ENCODE results near the gene EYA2.

The EYA2 gene

GRCh38 chr20:47019121-47019824, 124.6 kb downstream of the EYA2 start:
- Histone ChIP-seq H3K4me1 (ENCODE audit: control extremely low read depth in 1 of 4, control insufficient read depth in 4 of 4, insufficient read depth in 4 of 4, low read length in 3 of 4) (no peaks in the 10 kb centered on the region), H3K4me3 (ENCODE audit: control insufficient read depth in 1 of 7, extremely low read depth in 1 of 7, insufficient read depth in 4 of 7, low read depth in 2 of 7, low read length in 6 of 7) (no peak overlapping the region), H3K27me3 (replicated peaks in 2 of 5; ENCODE audit: control insufficient read depth in 4 of 5, insufficient read depth in 5 of 5, low read length in 4 of 5) (peaks cover 0 to 9% (median 3%) of the 10 kb centered on the region in 5 experiments), H3K36me3 (ENCODE audit: control insufficient read depth in 4 of 4, insufficient read depth in 4 of 4, low read length in 3 of 4) (no peaks in the 10 kb centered on the region), H3K9me3 (ENCODE audit: control extremely low read depth in 1 of 5, control insufficient read depth in 4 of 5, insufficient read depth in 2 of 5, low read depth in 1 of 5, low read length in 4 of 5) (no peaks in the 10 kb centered on the region), H3K27ac (ENCODE audit: insufficient read depth in 1 of 2, low read depth in 1 of 2, low read length in 2 of 2, poor library complexity in 1 of 2, severe bottlenecking in 2 of 2) (no peak overlapping the region)
- 49% methylated on average over 6 of the region's 7 CpGs for WGBS (ENCODE audit: insufficient coverage)
- no peak for DNase-seq
- ChIA-PET CTCF (no interaction called here), POLR2A (no interaction called here)

GRCh38 chr20:47020231-47020630, 125.6 kb downstream of the EYA2 start:
- Histone ChIP-seq H3K36me3 (ENCODE audit: control insufficient read depth in 4 of 4, insufficient read depth in 4 of 4, low read length in 3 of 4) (no peaks in the 10 kb centered on the region), H3K4me3 (ENCODE audit: control insufficient read depth in 1 of 7, extremely low read depth in 1 of 7, insufficient read depth in 4 of 7, low read depth in 2 of 7, low read length in 6 of 7) (no peak overlapping the region), H3K4me1 (ENCODE audit: control extremely low read depth in 1 of 4, control insufficient read depth in 4 of 4, insufficient read depth in 4 of 4, low read length in 3 of 4) (no peaks in the 10 kb centered on the region), H3K27me3 (replicated peaks in 2 of 5; ENCODE audit: control insufficient read depth in 4 of 5, insufficient read depth in 5 of 5, low read length in 4 of 5) (peaks cover 0 to 12% (median 7%) of the 10 kb centered on the region in 5 experiments), H3K27ac (ENCODE audit: insufficient read depth in 1 of 2, low read depth in 1 of 2, low read length in 2 of 2, poor library complexity in 1 of 2, severe bottlenecking in 2 of 2) (no peak overlapping the region), H3K9me3 (ENCODE audit: control extremely low read depth in 1 of 5, control insufficient read depth in 4 of 5, insufficient read depth in 2 of 5, low read depth in 1 of 5, low read length in 4 of 5) (no peaks in the 10 kb centered on the region)
- WGBS (ENCODE audit: insufficient coverage), result 20% methylated on average over 1 of the region's 2 CpGs
- CTCF ChIA-PET, result no interaction called here
- no peak for DNase-seq
- POLR2A ChIA-PET, result no interaction called here

GRCh38 chr20:47021850-47022249, 127.2 kb downstream of the EYA2 start:
- no peak for DNase-seq
- no peaks in the 10 kb centered on the region for H3K4me1 ChIP-seq (ENCODE audit: control extremely low read depth in 1 of 4, control insufficient read depth in 4 of 4, insufficient read depth in 4 of 4, low read length in 3 of 4)
- H3K27ac ChIP-seq (ENCODE audit: insufficient read depth in 1 of 2, low read depth in 1 of 2, low read length in 2 of 2, poor library complexity in 1 of 2, severe bottlenecking in 2 of 2), result no peak overlapping the region
- H3K36me3 ChIP-seq (ENCODE audit: control insufficient read depth in 4 of 4, insufficient read depth in 4 of 4, low read length in 3 of 4), result no peaks in the 10 kb centered on the region
- ChIA-PET CTCF (no interaction called here), POLR2A (no interaction called here)
- no peaks in the 10 kb centered on the region for H3K9me3 ChIP-seq (ENCODE audit: control extremely low read depth in 1 of 5, control insufficient read depth in 4 of 5, insufficient read depth in 2 of 5, low read depth in 1 of 5, low read length in 4 of 5)
- no peak overlapping the region for H3K4me3 ChIP-seq (ENCODE audit: control insufficient read depth in 1 of 7, extremely low read depth in 1 of 7, insufficient read depth in 4 of 7, low read depth in 2 of 7, low read length in 6 of 7)
- peaks cover 0 to 12% (median 8%) of the 10 kb centered on the region in 5 experiments for H3K27me3 ChIP-seq (replicated peaks in 2 of 5; ENCODE audit: control insufficient read depth in 4 of 5, insufficient read depth in 5 of 5, low read length in 4 of 5)
- 74% methylated on average over 3 of the region's 4 CpGs for WGBS (ENCODE audit: insufficient coverage)

- WGBS (ENCODE audit: insufficient coverage), result 78% methylated on average over 3 of the region's 3 CpGs
- Histone ChIP-seq H3K4me3 (ENCODE audit: control insufficient read depth in 1 of 7, extremely low read depth in 1 of 7, insufficient read depth in 4 of 7, low read depth in 2 of 7, low read length in 6 of 7) (no peak overlapping the region), H3K27ac (ENCODE audit: insufficient read depth in 1 of 2, low read depth in 1 of 2, low read length in 2 of 2, poor library complexity in 1 of 2, severe bottlenecking in 2 of 2) (no peak overlapping the region), H3K27me3 (replicated peaks in 2 of 5; ENCODE audit: control insufficient read depth in 4 of 5, insufficient read depth in 5 of 5, low read length in 4 of 5) (peaks cover 0 to 12% (median 8%) of the 10 kb centered on the region in 5 experiments), H3K4me1 (ENCODE audit: control extremely low read depth in 1 of 4, control insufficient read depth in 4 of 4, insufficient read depth in 4 of 4, low read length in 3 of 4) (no peaks in the 10 kb centered on the region), H3K36me3 (ENCODE audit: control insufficient read depth in 4 of 4, insufficient read depth in 4 of 4, low read length in 3 of 4) (no peaks in the 10 kb centered on the region), H3K9me3 (ENCODE audit: control extremely low read depth in 1 of 5, control insufficient read depth in 4 of 5, insufficient read depth in 2 of 5, low read depth in 1 of 5, low read length in 4 of 5) (peaks cover 0 to 15% (median 0%) of the 10 kb centered on the region in 5 experiments)
- no peak for DNase-seq
- ChIA-PET POLR2A (no interaction called here), CTCF (interaction anchor here (0.6 kb wide), 1 partner anchor 1591 kb away, joined by 3 read pairs; no protein-coding TSS in a partner anchor)
Measured at GRCh38 chr20:47024461-47024937, 129.9 kb downstream of the EYA2 start.

- Histone ChIP-seq H3K4me1 (ENCODE audit: control extremely low read depth in 1 of 4, control insufficient read depth in 4 of 4, insufficient read depth in 4 of 4, low read length in 3 of 4) (no peaks in the 10 kb centered on the region), H3K27me3 (replicated peaks in 2 of 5; ENCODE audit: control insufficient read depth in 4 of 5, insufficient read depth in 5 of 5, low read length in 4 of 5) (peaks cover 0 to 14% (median 8%) of the 10 kb centered on the region in 5 experiments), H3K27ac (ENCODE audit: insufficient read depth in 1 of 2, low read depth in 1 of 2, low read length in 2 of 2, poor library complexity in 1 of 2, severe bottlenecking in 2 of 2) (no peak overlapping the region), H3K4me3 (ENCODE audit: control insufficient read depth in 1 of 7, extremely low read depth in 1 of 7, insufficient read depth in 4 of 7, low read depth in 2 of 7, low read length in 6 of 7) (no peak overlapping the region), H3K36me3 (ENCODE audit: control insufficient read depth in 4 of 4, insufficient read depth in 4 of 4, low read length in 3 of 4) (no peaks in the 10 kb centered on the region), H3K9me3 (ENCODE audit: control extremely low read depth in 1 of 5, control insufficient read depth in 4 of 5, insufficient read depth in 2 of 5, low read depth in 1 of 5, low read length in 4 of 5) (peaks cover 0 to 15% (median 0%) of the 10 kb centered on the region in 5 experiments)
- DNase-seq, result no peak
- WGBS (ENCODE audit: insufficient coverage), result 88% methylated on average over 4 of the region's 4 CpGs
- ChIA-PET POLR2A (no interaction called here), CTCF (no interaction called here)
Measured at GRCh38 chr20:47027042-47027441, 132.4 kb downstream of the EYA2 start.

- no peak overlapping the region for H3K4me3 ChIP-seq (ENCODE audit: control insufficient read depth in 1 of 7, extremely low read depth in 1 of 7, insufficient read depth in 4 of 7, low read depth in 2 of 7, low read length in 6 of 7)
- H3K27ac ChIP-seq (ENCODE audit: insufficient read depth in 1 of 2, low read depth in 1 of 2, low read length in 2 of 2, poor library complexity in 1 of 2, severe bottlenecking in 2 of 2), result no peak overlapping the region
- DNase-seq, result no peak
- ChIA-PET CTCF (no interaction called here), POLR2A (no interaction called here)
- peaks cover 0 to 14% (median 8%) of the 10 kb centered on the region in 5 experiments for H3K27me3 ChIP-seq (replicated peaks in 2 of 5; ENCODE audit: control insufficient read depth in 4 of 5, insufficient read depth in 5 of 5, low read length in 4 of 5)
- no peaks in the 10 kb centered on the region for H3K4me1 ChIP-seq (ENCODE audit: control extremely low read depth in 1 of 4, control insufficient read depth in 4 of 4, insufficient read depth in 4 of 4, low read length in 3 of 4)
- H3K9me3 ChIP-seq (ENCODE audit: control extremely low read depth in 1 of 5, control insufficient read depth in 4 of 5, insufficient read depth in 2 of 5, low read depth in 1 of 5, low read length in 4 of 5), result peaks cover 0 to 15% (median 0%) of the 10 kb centered on the region in 5 experiments
- no peaks in the 10 kb centered on the region for H3K36me3 ChIP-seq (ENCODE audit: control insufficient read depth in 4 of 4, insufficient read depth in 4 of 4, low read length in 3 of 4)
- no CpG with 5 or more reads among the region's 3 CpGs for WGBS (ENCODE audit: insufficient coverage)
Measured at GRCh38 chr20:47027456-47027855, 132.8 kb downstream of the EYA2 start.

- Histone ChIP-seq H3K9me3 (ENCODE audit: control extremely low read depth in 1 of 5, control insufficient read depth in 4 of 5, insufficient read depth in 2 of 5, low read depth in 1 of 5, low read length in 4 of 5) (peaks cover 0 to 15% (median 0%) of the 10 kb centered on the region in 5 experiments), H3K4me3 (ENCODE audit: control insufficient read depth in 1 of 7, extremely low read depth in 1 of 7, insufficient read depth in 4 of 7, low read depth in 2 of 7, low read length in 6 of 7) (no peak overlapping the region), H3K27me3 (replicated peaks in 2 of 5; ENCODE audit: control insufficient read depth in 4 of 5, insufficient read depth in 5 of 5, low read length in 4 of 5) (peaks cover 0 to 12% (median 8%) of the 10 kb centered on the region in 5 experiments), H3K27ac (ENCODE audit: insufficient read depth in 1 of 2, low read depth in 1 of 2, low read length in 2 of 2, poor library complexity in 1 of 2, severe bottlenecking in 2 of 2) (no peak overlapping the region), H3K36me3 (ENCODE audit: control insufficient read depth in 4 of 4, insufficient read depth in 4 of 4, low read length in 3 of 4) (no peaks in the 10 kb centered on the region), H3K4me1 (ENCODE audit: control extremely low read depth in 1 of 4, control insufficient read depth in 4 of 4, insufficient read depth in 4 of 4, low read length in 3 of 4) (no peaks in the 10 kb centered on the region)
- no peak for DNase-seq
- WGBS (ENCODE audit: insufficient coverage), result 100% methylated on average over 1 of the region's 2 CpGs
- POLR2A ChIA-PET, result no interaction called here
- CTCF ChIA-PET, result no interaction called here
Measured at GRCh38 chr20:47028487-47028886, 133.8 kb downstream of the EYA2 start.

All from common myeloid progenitor, CD34-positive (primary cell).